ENCODE data around the gene ATOSA.

ATOSA gene

GRCh38 chr15:52652286-52652685, 26.9 kb downstream of the ATOSA start:
- TF ChIP-seq SPI1 (IDR thresholded peaks at IDR 0.05; ENCODE audit: borderline replicate concordance, low read depth) (no peak), REST (IDR thresholded peaks at IDR 0.05; ENCODE audit: insufficient replicate concordance, low read depth) (no peak), GABPA (IDR thresholded peaks at IDR 0.05; ENCODE audit: low read depth) (no peak), POLR2AphosphoS5 (IDR thresholded peaks at IDR 0.05; ENCODE audit: low read depth) (no peak), CTCF (IDR thresholded peaks at IDR 0.05; ENCODE audit: insufficient read depth, low read length) (no peak)
- no peak overlapping the region for H3K27ac ChIP-seq (replicated peaks)
- no peak for DNase-seq (ENCODE audit: low read depth in 1 of 2, low spot score in 1 of 2)
- no peaks in the 10 kb centered on the region for H3K27me3 ChIP-seq (ENCODE audit: insufficient read depth, poor library complexity, severe bottlenecking)
- H3K4me3 ChIP-seq (replicated peaks; ENCODE audit: insufficient read depth, low read length): no peak overlapping the region

GRCh38 chr15:52651868-52652267, 27.3 kb downstream of the ATOSA start:
- no peaks in the 10 kb centered on the region for H3K27me3 ChIP-seq (ENCODE audit: insufficient read depth, poor library complexity, severe bottlenecking)
- H3K27ac ChIP-seq (replicated peaks): peak overlapping the region; percentile 24; the same call in 1 of the 2 replicates
- DNase-seq (ENCODE audit: low read depth in 1 of 2, low spot score in 1 of 2): peak in 1 of 2 experiments; percentile 74
- no peak overlapping the region for H3K4me3 ChIP-seq (replicated peaks; ENCODE audit: insufficient read depth, low read length)
- no peak for TF ChIP-seq SPI1 (IDR thresholded peaks at IDR 0.05; ENCODE audit: borderline replicate concordance, low read depth)
- TF ChIP-seq GABPA (IDR thresholded peaks at IDR 0.05; ENCODE audit: low read depth): no peak
- no peak for TF ChIP-seq POLR2AphosphoS5 (IDR thresholded peaks at IDR 0.05; ENCODE audit: low read depth)
- TF ChIP-seq REST (IDR thresholded peaks at IDR 0.05; ENCODE audit: insufficient replicate concordance, low read depth): no peak
- no peak for TF ChIP-seq CTCF (IDR thresholded peaks at IDR 0.05; ENCODE audit: insufficient read depth, low read length)

- no peak overlapping the region; the same call in 1 of the 2 replicates for H3K27ac ChIP-seq (replicated peaks)
- DNase-seq (ENCODE audit: low read depth in 1 of 2, low spot score in 1 of 2): no peak
- H3K4me3 ChIP-seq (replicated peaks; ENCODE audit: insufficient read depth, low read length): no peak overlapping the region
- TF ChIP-seq POLR2AphosphoS5 (IDR thresholded peaks at IDR 0.05; ENCODE audit: low read depth): no peak
- TF ChIP-seq REST (IDR thresholded peaks at IDR 0.05; ENCODE audit: insufficient replicate concordance, low read depth): no peak
- no peak for TF ChIP-seq CTCF (IDR thresholded peaks at IDR 0.05; ENCODE audit: insufficient read depth, low read length)
- no peak for TF ChIP-seq GABPA (IDR thresholded peaks at IDR 0.05; ENCODE audit: low read depth)
- TF ChIP-seq SPI1 (IDR thresholded peaks at IDR 0.05; ENCODE audit: borderline replicate concordance, low read depth): no peak
- no peaks in the 10 kb centered on the region for H3K27me3 ChIP-seq (ENCODE audit: insufficient read depth, poor library complexity, severe bottlenecking)
Observed at GRCh38 chr15:52651114-52651513, 28.1 kb downstream of the ATOSA start.
